GM12891 (cell line): ENCODE results near the gene UGT1A4.

ENCODE experiments used
- PAX5 ChIP-seq: IDR thresholded peaks from 2 replicates; pipeline ENCODE4 v1.6.1; 2011; ENCODE audit warnings: low read length, moderate library complexity, mild to moderate bottlenecking; ENCODE audit not compliant: insufficient read depth, severe bottlenecking
- POLR2A ChIP-seq: IDR thresholded peaks from 2 replicates; pipeline ENCODE4 v1.6.1; 2011; ENCODE audit warnings: low read depth, low read length, control low read depth
- POLR2AphosphoS5 ChIP-seq: IDR thresholded peaks from 2 replicates; pipeline ENCODE4 v1.6.1; 2011; ENCODE audit warnings: low read depth, low read length, control low read depth
- SPI1 ChIP-seq: IDR thresholded peaks from 2 replicates; pipeline ENCODE4 v1.6.1; 2011; ENCODE audit warnings: low read depth, low read length, control low read depth
- TAF1 ChIP-seq: IDR thresholded peaks from 2 replicates; pipeline ENCODE4 v1.6.1; 2011; ENCODE audit warnings: low read depth, low read length, control low read depth

DNA sequence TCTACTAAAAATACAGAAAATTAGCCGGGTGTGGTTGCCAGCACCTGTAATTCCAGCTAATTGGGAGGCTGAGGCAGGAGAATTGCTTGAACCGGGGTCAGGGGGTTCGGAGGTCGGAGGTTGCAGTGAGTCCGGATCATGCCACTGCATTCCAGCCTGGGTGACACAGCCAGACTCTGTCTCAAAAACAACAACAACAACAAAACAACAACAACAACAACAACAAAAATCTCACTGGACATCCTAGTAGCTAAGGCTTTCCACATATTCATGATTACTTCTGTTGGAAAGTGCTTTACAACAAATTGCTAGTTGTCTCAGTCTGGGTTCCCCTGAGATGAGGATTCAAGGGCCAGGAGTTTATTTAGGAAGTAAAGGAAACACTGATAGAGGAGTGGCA, 55.3 kb downstream of the UGT1A4 start:
- TF ChIP-seq POLR2AphosphoS5 = no peak
- no peak for TF ChIP-seq SPI1
- TF ChIP-seq POLR2A = no peak
- TF ChIP-seq PAX5 = no peak
- no peak for TF ChIP-seq TAF1
